Chondrocyte (in vitro differentiated cells): ENCODE measurements around the gene SPATA21. TPM values are rescaled to one million over a fixed set of nuclear protein-coding genes. Genes with fewer than 3 reads are reported as not detected.
A peak's percentile ranks its signal among the peaks of the same experiment; 100 is the strongest.
"Not testable (repeated sequence)": the region's sequence is repeated elsewhere in the genome, so short reads cannot be mapped to it uniquely, and the experiment has no call there.

Experiments
- DNase-seq: peaks from one replicate; pipeline ENCODE4 v3.0.0; 2021; ENCODE audit warnings: mixed read lengths, low spot score
- H3K27ac Mint-ChIP-seq: one replicate; pipeline ENCODE4 v1.8.0; 2021; ENCODE audit warnings: mild to moderate bottlenecking, moderate library complexity, mixed read lengths; ENCODE audit not compliant: unreplicated experiment
- H3K27me3 Mint-ChIP-seq: 2 replicates; pipeline ENCODE4 v1.8.0; 2021; ENCODE audit warnings: low read depth, mixed read lengths
- H3K36me3 Mint-ChIP-seq: 2 replicates; pipeline ENCODE4 v1.8.0; 2021; ENCODE audit warnings: low read depth, mixed read lengths
- H3K4me1 Mint-ChIP-seq: 2 replicates; pipeline ENCODE4 v1.8.0; 2021; ENCODE audit warnings: low read depth, mild to moderate bottlenecking, mixed read lengths
- H3K4me3 Mint-ChIP-seq: one replicate; pipeline ENCODE4 v1.8.0; 2021; ENCODE audit warnings: mild to moderate bottlenecking, moderate library complexity, mixed read lengths; ENCODE audit not compliant: unreplicated experiment
- H3K9me3 Mint-ChIP-seq: 2 replicates; pipeline ENCODE4 v1.8.0; 2021; ENCODE audit warnings: low read depth, mixed read lengths
- long read RNA-seq: library from polyadenylated mRNA; stranded (forward); transcript quantifications from one replicate; pipeline ENCODE4 v2.0.0, GENCODE V29; 2021
- total RNA-seq: library from RNA; stranded (reverse); gene quantifications from 3 replicates; pipeline ENCODE4 v1.2.1, GENCODE V29; 2021
- TF ChIP-seq, protein P1 (sequence below): fragments of 200-600 bp; sonication (generic); IDR thresholded peaks from 2 replicates; pipeline ENCODE4 v1.5.0; 2021; ENCODE audit warnings: antibody characterized with exemption, mild to moderate bottlenecking, moderate library complexity

SPATA21 gene, protein sequence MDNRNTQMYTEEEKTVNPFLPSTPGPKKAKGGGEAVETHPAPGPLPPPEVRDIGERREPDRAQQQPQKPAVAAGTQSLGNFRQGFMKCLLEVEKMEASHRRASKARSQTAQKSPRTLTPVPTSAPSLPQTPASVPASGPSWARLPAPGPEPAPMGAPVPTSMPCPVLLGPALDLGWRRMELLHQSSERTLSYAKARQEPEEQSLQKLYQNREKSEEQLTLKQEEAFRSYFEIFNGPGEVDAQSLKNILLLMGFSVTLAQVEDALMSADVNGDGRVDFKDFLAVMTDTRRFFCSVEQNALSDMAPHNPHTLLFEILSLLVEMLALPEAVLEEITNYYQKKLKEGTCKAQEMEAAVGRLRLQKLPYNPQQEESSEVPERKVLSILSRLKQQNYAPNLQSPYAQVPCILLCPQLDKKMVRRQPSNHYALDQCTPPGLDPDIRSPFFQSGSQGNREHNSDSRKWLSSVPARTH
- total RNA-seq: not detected in 3 replicates
- long read RNA-seq, partial matches to known transcripts: 0 of 8 reads
- long read RNA-seq, other reads (novel, unspliced or antisense): 8 of 8 reads

- Mint-ChIP-seq H3K4me1 (peaks cover 15% of the 10 kb centered on the region), H3K36me3 (no peaks in the 10 kb centered on the region), H3K4me3 (no peak within 1 kb of the TSS), H3K27me3 (no peaks in the 10 kb centered on the region), H3K27ac (no peak within 1 kb of the TSS), H3K9me3 (no peaks in the 10 kb centered on the region)
- no peak for DNase-seq
- TF ChIP-seq, protein P1, sequence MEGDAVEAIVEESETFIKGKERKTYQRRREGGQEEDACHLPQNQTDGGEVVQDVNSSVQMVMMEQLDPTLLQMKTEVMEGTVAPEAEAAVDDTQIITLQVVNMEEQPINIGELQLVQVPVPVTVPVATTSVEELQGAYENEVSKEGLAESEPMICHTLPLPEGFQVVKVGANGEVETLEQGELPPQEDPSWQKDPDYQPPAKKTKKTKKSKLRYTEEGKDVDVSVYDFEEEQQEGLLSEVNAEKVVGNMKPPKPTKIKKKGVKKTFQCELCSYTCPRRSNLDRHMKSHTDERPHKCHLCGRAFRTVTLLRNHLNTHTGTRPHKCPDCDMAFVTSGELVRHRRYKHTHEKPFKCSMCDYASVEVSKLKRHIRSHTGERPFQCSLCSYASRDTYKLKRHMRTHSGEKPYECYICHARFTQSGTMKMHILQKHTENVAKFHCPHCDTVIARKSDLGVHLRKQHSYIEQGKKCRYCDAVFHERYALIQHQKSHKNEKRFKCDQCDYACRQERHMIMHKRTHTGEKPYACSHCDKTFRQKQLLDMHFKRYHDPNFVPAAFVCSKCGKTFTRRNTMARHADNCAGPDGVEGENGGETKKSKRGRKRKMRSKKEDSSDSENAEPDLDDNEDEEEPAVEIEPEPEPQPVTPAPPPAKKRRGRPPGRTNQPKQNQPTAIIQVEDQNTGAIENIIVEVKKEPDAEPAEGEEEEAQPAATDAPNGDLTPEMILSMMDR: no peak
Observed at GRCh38 chr1:16436946-16437474, at the start of gene SPATA21. Gene SPATA21 (minus strand): TSS chr1:16437424. CDS start chr1:16431371, 6,053 bp downstream.

GRCh38 chr1:16487011-16487410 is 49.8 kb upstream of the SPATA21 start:
- not testable (repeated sequence) for H3K9me3 Mint-ChIP-seq, H3K27ac Mint-ChIP-seq, H3K36me3 Mint-ChIP-seq, H3K4me1 Mint-ChIP-seq, DNase-seq, H3K27me3 Mint-ChIP-seq, H3K4me3 Mint-ChIP-seq

- not testable (repeated sequence) for H3K9me3 Mint-ChIP-seq, H3K27me3 Mint-ChIP-seq, H3K4me3 Mint-ChIP-seq, H3K36me3 Mint-ChIP-seq, H3K4me1 Mint-ChIP-seq, H3K27ac Mint-ChIP-seq
- DNase-seq: peak; percentile 76
Observed at GRCh38 chr1:16486316-16486715, 49.1 kb upstream of the SPATA21 start.

- H3K27ac Mint-ChIP-seq: no peak overlapping the region
- no peaks in the 10 kb centered on the region for H3K4me1 Mint-ChIP-seq
- peak; percentile 43 for DNase-seq
- peaks cover 9% of the 10 kb centered on the region for H3K36me3 Mint-ChIP-seq
- TF ChIP-seq, protein P1: no peak
- H3K9me3 Mint-ChIP-seq: no peaks in the 10 kb centered on the region
- no peak overlapping the region for H3K4me3 Mint-ChIP-seq
- no peaks in the 10 kb centered on the region for H3K27me3 Mint-ChIP-seq
Observed at GRCh38 chr1:16484931-16485330, 47.7 kb upstream of the SPATA21 start.

- Mint-ChIP-seq H3K4me3 (no peak overlapping the region), H3K9me3 (no peaks in the 10 kb centered on the region), H3K27ac (no peak overlapping the region), H3K36me3 (peaks cover 9% of the 10 kb centered on the region), H3K4me1 (no peaks in the 10 kb centered on the region), H3K27me3 (no peaks in the 10 kb centered on the region)
- peak; percentile 69 for DNase-seq
- TF ChIP-seq, protein P1: no peak
Observed at GRCh38 chr1:16484501-16484835, 47.2 kb upstream of the SPATA21 start.

DNA sequence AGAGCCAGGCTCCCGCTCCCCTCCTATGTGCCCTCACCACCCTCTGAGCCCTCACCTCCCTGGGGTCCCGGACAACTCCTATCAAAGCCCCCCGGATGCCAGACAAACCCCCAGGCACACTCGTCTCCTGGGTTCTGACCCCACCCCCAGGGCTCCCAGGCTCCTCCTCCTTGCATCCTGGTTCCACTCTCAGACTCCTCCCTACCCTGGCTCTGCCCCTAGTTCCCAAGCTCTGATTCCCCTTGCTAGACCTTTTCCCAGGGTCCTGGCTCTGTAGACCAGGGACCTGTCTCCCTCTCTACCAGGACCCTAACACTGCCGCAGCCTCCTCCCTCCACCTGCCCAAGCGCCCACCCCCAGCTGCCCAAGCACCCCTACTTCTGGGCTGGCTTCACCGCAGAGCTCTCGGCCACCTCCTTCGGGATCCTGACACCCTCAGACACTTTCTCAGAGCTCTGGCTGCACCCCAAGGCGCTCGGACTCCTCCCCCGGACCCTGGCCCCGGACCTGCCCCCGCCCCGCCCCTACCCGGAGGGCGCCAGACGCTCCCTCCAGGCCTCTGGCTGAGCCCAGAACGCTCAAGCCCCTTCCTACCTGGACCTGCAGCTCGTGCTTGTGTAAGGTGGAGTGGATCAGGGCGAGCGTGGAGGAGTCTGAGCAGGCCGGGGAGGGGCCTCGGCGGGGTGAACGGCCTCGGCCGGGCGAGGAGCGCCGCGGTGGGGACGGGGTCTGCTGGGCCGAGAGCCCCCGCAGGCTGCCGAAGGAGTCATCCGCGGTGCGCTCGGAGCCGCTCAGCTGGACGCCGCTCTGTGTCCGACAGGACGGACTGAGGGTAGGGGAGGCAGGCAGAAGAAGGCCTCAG is 46.6 kb upstream of the SPATA21 start:
- not testable (repeated sequence) for H3K27ac Mint-ChIP-seq, H3K4me3 Mint-ChIP-seq

GRCh38 chr1:16483146-16483545 is 45.9 kb upstream of the SPATA21 start:
- peak; percentile 80 for DNase-seq
- peaks cover 12% of the 10 kb centered on the region for H3K36me3 Mint-ChIP-seq
- H3K4me3 Mint-ChIP-seq, H3K9me3 Mint-ChIP-seq, H3K4me1 Mint-ChIP-seq, H3K27ac Mint-ChIP-seq, H3K27me3 Mint-ChIP-seq: not testable (repeated sequence)

More for the DNA sequence above, 46.6 kb upstream of the SPATA21 start:
- H3K4me1 Mint-ChIP-seq, H3K27me3 Mint-ChIP-seq, H3K9me3 Mint-ChIP-seq, H3K36me3 Mint-ChIP-seq: not testable (repeated sequence)
- DNase-seq: peak; percentile 78
